HepG2 (cell line): ENCODE results near the gene ATP2B3. TPM values are rescaled to one million over a fixed set of nuclear protein-coding genes. Genes with fewer than 3 reads are reported as not detected.

ENCODE experiments used
- ATF3 ChIP-seq: sonication (generic); formaldehyde crosslinking; IDR thresholded peaks from 2 replicates; pipeline ENCODE4 v1.4.0; 2020; ENCODE audit warnings: missing genetic modification reagents
- NR2F1 ChIP-seq, 2 experiments: fragments of 450-650 bp in 1 of 2; formaldehyde crosslinking in 1 of 2; IDR thresholded peaks; 2 replicates each; pipeline versions ENCODE4 v1.5.0 to v1.6.1; 2016 to 2020; ENCODE audit warnings: mild to moderate bottlenecking in 1 of 2, missing compliant biosample characterization in 1 of 2, missing genetic modification reagents in 1 of 2, moderate library complexity in 1 of 2
- TCF12 ChIP-seq, 2 experiments: fragments of 450-650 bp in 1 of 2; sonication (generic) in 1 of 2; formaldehyde crosslinking in 1 of 2; IDR thresholded peaks; 2 replicates each; pipeline versions ENCODE4 v1.6.1 to v1.8.0; 2017 to 2022; ENCODE audit warnings: antibody characterized with exemption in 1 of 2, mild to moderate bottlenecking in 1 of 2, missing genetic modification reagents in 1 of 2, moderate library complexity in 1 of 2
- ZBTB39 ChIP-seq: sonication (generic); formaldehyde crosslinking; IDR thresholded peaks from 2 replicates; pipeline ENCODE4 v1.5.0; 2020; ENCODE audit warnings: missing genetic modification reagents
- ZFP36L1 ChIP-seq: sonication (generic); formaldehyde crosslinking; IDR thresholded peaks from 2 replicates; pipeline ENCODE4 v1.8.0; 2022; ENCODE audit warnings: mild to moderate bottlenecking, missing genetic modification reagents, moderate library complexity
- ZNF337 ChIP-seq: sonication (generic); formaldehyde crosslinking; IDR thresholded peaks from 2 replicates; pipeline ENCODE4 v1.5.1; 2020; ENCODE audit warnings: missing genetic modification reagents, low read depth, mild to moderate bottlenecking, borderline replicate concordance
- ZNF441 ChIP-seq: sonication (generic); formaldehyde crosslinking; IDR thresholded peaks from 2 replicates; pipeline ENCODE4 v1.7.0; 2021; ENCODE audit warnings: missing genetic modification reagents, borderline replicate concordance
- ZNF646 ChIP-seq: sonication (generic); formaldehyde crosslinking; IDR thresholded peaks from 2 replicates; pipeline ENCODE4 v1.9.0; 2021; ENCODE audit warnings: mild to moderate bottlenecking, missing genetic modification reagents
- polyA plus RNA-seq, 8 experiments: library from polyadenylated mRNA; depleted of rRNA in 3 of 8; stranded (reverse) in 7 of 8; unstranded in 1 of 8; fragments of >200 nt; fragmentation: Illumina TruSeq in 4 of 8; extraction: Trizol in 4 of 8; gene quantifications; 2 replicates each; pipeline versions ENCODE4 v1.2.1 to v1.2.3, GENCODE V29; 2011 to 2016; ENCODE audit warnings: low read depth in 4 of 8, missing spikeins in 1 of 8, mixed read lengths in 1 of 8; ENCODE audit not compliant: insufficient read depth in 1 of 8
- total RNA-seq, 5 experiments: library from RNA; depleted of rRNA; stranded (reverse); fragments of >200 nt; fragmentation: Illumina TruSeq; extraction: Trizol; gene quantifications; 2 replicates each; pipeline ENCODE4 v1.2.3, GENCODE V29; 2016; ENCODE audit warnings: low read depth in 1 of 5
- TF ChIP-seq, protein P1 (sequence below): IDR thresholded peaks from 2 replicates; pipeline ENCODE4 v1.6.1; 2016; ENCODE audit warnings: low read depth, control low read depth
- TF ChIP-seq, protein P2 (sequence below): sonication (generic); formaldehyde crosslinking; IDR thresholded peaks from 2 replicates; pipeline ENCODE4 v1.5.1; 2020; ENCODE audit warnings: missing genetic modification reagents, mild to moderate bottlenecking, borderline replicate concordance
- TF ChIP-seq, protein P3 (sequence below): sonication (generic); formaldehyde crosslinking; IDR thresholded peaks from 2 replicates; pipeline ENCODE4 v1.5.1; 2020; ENCODE audit warnings: mild to moderate bottlenecking, missing genetic modification reagents, moderate library complexity

Gene ATP2B3
- total and polyA plus RNA-seq, 2 of the 13 experiments (the other 11 are each of a cell fraction or from before 2014, with no cell fraction given), result not detected

DNA sequence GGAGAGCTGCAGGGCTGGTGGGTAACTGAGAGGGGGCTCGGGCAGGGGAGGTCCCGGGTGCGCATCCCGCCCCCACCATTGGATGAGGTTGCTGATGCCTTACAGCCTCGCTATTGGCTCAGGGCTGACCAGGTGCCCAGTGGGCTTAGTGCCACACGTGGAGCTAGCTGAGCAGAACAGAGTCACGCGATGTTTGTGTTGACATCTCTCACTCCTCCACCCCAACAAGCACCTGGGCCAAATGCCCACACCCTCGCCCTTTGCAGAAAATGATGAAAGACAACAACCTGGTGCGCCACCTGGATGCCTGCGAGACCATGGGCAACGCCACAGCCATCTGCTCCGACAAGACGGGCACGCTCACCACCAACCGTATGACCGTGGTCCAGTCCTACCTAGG is 31.8 kb downstream of the ATP2B3 start (continued):
- TF ChIP-seq ZNF646 (CRISPR knock-in tag), result no peak
- TF ChIP-seq ZBTB39 (CRISPR knock-in tag), result no peak
- TF ChIP-seq NR2F1 (CRISPR knock-in tag; IDR thresholded peaks at IDR 0.05), result no peak
- TF ChIP-seq ZFP36L1 (CRISPR knock-in tag), result no peak
- TF ChIP-seq, protein P1, sequence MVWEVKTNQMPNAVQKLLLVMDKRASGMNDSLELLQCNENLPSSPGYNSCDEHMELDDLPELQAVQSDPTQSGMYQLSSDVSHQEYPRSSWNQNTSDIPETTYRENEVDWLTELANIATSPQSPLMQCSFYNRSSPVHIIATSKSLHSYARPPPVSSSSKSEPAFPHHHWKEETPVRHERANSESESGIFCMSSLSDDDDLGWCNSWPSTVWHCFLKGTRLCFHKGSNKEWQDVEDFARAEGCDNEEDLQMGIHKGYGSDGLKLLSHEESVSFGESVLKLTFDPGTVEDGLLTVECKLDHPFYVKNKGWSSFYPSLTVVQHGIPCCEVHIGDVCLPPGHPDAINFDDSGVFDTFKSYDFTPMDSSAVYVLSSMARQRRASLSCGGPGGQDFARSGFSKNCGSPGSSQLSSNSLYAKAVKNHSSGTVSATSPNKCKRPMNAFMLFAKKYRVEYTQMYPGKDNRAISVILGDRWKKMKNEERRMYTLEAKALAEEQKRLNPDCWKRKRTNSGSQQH (CRISPR knock-in tag), result no peak
- no peak for TF ChIP-seq ATF3 (CRISPR knock-in tag)
- no peak for TF ChIP-seq TCF12 (IDR thresholded peaks at IDR 0.05)
- no peak for TF ChIP-seq TCF12 (CRISPR knock-in tag; IDR thresholded peaks at IDR 0.05)
- TF ChIP-seq ZNF441 (CRISPR knock-in tag), result no peak
- no peak for TF ChIP-seq ZNF337 (CRISPR knock-in tag)
- TF ChIP-seq, protein P2, sequence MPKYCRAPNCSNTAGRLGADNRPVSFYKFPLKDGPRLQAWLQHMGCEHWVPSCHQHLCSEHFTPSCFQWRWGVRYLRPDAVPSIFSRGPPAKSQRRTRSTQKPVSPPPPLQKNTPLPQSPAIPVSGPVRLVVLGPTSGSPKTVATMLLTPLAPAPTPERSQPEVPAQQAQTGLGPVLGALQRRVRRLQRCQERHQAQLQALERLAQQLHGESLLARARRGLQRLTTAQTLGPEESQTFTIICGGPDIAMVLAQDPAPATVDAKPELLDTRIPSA (CRISPR knock-in tag), result no peak
- TF ChIP-seq, protein P3, sequence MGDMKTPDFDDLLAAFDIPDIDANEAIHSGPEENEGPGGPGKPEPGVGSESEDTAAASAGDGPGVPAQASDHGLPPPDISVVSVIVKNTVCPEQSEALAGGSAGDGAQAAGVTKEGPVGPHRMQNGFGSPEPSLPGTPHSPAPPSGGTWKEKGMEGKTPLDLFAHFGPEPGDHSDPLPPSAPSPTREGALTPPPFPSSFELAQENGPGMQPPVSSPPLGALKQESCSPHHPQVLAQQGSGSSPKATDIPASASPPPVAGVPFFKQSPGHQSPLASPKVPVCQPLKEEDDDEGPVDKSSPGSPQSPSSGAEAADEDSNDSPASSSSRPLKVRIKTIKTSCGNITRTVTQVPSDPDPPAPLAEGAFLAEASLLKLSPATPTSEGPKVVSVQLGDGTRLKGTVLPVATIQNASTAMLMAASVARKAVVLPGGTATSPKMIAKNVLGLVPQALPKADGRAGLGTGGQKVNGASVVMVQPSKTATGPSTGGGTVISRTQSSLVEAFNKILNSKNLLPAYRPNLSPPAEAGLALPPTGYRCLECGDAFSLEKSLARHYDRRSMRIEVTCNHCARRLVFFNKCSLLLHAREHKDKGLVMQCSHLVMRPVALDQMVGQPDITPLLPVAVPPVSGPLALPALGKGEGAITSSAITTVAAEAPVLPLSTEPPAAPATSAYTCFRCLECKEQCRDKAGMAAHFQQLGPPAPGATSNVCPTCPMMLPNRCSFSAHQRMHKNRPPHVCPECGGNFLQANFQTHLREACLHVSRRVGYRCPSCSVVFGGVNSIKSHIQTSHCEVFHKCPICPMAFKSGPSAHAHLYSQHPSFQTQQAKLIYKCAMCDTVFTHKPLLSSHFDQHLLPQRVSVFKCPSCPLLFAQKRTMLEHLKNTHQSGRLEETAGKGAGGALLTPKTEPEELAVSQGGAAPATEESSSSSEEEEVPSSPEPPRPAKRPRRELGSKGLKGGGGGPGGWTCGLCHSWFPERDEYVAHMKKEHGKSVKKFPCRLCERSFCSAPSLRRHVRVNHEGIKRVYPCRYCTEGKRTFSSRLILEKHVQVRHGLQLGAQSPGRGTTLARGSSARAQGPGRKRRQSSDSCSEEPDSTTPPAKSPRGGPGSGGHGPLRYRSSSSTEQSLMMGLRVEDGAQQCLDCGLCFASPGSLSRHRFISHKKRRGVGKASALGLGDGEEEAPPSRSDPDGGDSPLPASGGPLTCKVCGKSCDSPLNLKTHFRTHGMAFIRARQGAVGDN (CRISPR knock-in tag), result no peak
- TF ChIP-seq, all 625 proteins: peak for 0
